Measurements from ENCODE around the gene CNOT1.
"Not testable (repeated sequence)": the region's sequence is repeated elsewhere in the genome, so short reads cannot be mapped to it uniquely, and the experiment has no call there.

CNOT1 gene

DNA sequence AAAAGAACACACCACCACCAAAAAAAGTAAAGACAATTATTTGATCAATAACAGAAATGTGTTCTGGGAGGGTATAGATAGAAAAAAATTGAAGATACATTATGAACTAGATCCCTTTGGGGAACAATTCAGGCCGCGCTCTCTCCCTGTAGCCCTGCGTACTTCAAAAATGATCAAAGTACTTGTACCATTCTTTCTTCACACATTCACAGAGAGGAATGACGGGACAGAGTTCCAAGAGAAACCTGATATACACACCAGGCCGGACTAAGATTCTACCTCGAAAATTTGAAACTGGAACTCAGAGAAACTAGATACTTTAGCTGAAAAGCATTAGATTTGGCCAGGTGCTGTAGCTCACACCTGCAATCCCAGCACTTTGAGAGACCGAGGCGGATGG, 50.0 kb downstream of the CNOT1 start:
- DNase-seq = no peak

DNA sequence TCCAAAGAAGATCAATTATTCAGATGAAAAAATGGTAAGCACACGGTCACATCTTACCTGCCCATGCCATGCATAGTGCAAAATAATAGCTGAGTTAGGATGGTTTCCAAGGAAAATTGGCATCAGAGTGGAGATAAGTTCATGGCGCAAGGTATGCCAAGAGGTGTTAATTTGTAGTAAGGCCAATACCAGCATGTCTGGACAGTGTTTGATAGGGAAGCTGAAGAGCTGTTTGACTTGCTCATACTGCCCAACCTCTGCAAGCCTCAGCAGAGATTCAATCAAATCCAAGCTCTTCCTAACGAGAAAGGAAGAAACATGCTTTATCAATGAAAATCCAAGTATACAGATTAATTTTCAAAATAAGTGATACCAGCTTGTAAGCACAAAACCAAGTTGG, 51.0 kb downstream of the CNOT1 start:
- no peak for DNase-seq

GRCh38 chr16:58577141-58577540, 52.5 kb downstream of the CNOT1 start:
- peak; percentile 69 for DNase-seq

DNA sequence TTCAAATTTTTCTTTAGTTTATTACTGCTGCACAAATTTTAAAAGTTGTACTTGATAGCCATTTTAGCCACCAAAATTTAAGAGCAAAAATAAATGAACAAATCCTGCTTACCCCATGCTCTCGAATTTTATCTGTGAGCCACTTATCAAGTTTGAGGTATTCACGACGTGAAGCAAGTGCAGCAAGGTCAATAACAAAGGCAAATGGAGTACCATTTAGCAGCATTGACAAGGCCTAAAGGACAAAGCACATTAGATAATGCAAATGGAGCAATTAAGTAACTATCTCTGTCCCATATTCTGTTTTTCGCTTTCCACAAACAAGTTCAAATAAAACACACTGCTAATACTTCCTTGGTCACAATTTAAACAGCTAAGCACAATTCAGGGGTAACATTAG, 54.7 kb downstream of the CNOT1 start:
- no peak for DNase-seq

- not testable (repeated sequence) for DNase-seq
Measured at GRCh38 chr16:58565697-58566096, 63.9 kb downstream of the CNOT1 start.

- no peak for DNase-seq
Measured at GRCh38 chr16:58563775-58564174, 65.9 kb downstream of the CNOT1 start.

GRCh38 chr16:58563235-58563634, 66.4 kb downstream of the CNOT1 start:
- no peak for DNase-seq

GRCh38 chr16:58556678-58557077, 72.9 kb downstream of the CNOT1 start:
- DNase-seq = no peak

DNA sequence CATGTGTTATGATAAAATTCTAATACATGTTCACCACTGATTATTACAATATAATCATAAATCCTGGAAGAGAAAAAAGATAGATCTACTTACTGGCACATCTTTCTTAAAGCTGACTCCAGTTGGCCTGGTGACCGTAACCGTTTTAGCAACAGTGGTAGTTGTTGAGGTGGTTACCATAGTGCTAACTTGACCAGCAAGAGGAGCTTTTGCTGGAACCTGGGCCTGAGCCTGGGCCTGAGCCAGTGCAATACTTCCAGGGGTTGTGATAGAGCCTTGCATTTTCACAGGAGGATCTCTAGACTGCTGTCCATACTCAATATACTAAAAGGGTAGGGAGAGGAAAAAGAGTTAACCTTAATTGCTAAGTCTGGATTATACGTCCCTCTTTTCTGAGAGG, 78.1 kb downstream of the CNOT1 start:
- no peak for DNase-seq

- no peak for DNase-seq
Measured at GRCh38 chr16:58548378-58548777, 81.2 kb downstream of the CNOT1 start.

GRCh38 chr16:58543685-58544084, 85.9 kb downstream of the CNOT1 start:
- DNase-seq = no peak

- DNase-seq = no peak
Measured at GRCh38 chr16:58542291-58542690, 87.3 kb downstream of the CNOT1 start.

- DNase-seq = no peak
Measured at GRCh38 chr16:58541711-58542110, 87.9 kb downstream of the CNOT1 start.

- DNase-seq = no peak
Measured at GRCh38 chr16:58537124-58537906, 92.3 kb downstream of the CNOT1 start.

- no peak for DNase-seq
Measured at GRCh38 chr16:58536278-58536677, 93.3 kb downstream of the CNOT1 start.

DNA sequence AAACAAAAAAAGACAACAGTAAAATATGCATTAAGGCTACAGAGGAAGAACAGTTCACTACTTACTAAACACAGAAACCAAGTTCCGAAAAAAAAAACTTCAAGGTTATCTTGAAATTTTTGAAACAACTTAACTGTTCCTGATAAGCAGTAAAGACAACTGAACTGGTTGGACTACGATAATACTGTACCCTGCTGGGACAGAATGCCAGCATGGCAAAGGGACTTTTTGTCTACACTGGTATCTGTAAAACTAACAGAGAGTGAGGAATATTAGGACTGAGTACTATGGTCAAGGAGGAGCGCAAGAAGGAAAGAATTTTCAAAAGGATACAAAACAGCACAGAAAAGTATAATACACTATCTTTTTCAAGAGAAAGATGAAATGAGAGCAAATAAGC, 94.5 kb downstream of the CNOT1 start:
- no peak for DNase-seq

GRCh38 chr16:58533751-58534470, 95.7 kb downstream of the CNOT1 start:
- no peak for DNase-seq

DNA sequence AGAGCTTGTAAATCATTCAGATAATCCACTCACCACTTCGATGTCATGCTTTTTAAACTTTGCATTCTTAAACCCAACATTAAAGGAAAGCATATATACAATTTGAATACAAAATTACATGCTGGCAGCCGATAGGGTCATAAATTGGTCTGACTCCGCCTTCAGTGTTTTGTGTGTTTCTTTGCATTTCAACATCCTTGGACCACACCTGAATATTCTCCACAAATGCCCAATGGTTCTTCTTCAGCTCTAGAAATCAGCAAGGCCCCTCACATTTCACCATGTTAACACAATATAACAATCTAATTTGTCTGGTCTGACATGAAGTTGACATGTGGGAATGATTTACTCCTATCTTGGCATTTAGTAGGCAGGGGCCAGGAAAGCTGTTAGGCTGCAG, 97.2 kb downstream of the CNOT1 start:
- no peak for DNase-seq

DNA sequence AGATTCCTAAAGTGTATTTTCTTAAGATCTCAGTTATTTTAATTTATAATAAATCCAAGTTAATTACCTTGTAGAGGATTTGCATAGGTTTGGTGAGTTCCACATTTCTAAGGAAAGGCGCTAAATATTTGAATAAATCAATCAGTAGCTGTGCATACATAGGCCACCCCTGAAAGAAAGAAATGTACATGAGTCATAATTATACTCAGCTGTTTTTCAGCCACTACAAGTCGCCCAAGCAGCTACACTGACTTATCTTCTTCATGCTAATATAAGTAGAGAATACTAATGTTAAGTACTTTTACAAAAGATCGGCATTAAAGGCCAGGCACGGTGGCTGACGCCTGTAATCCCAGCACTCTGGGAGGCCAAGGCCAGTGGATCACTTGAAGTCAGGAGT, 99.4 kb downstream of the CNOT1 start:
- no peak for DNase-seq

DNA sequence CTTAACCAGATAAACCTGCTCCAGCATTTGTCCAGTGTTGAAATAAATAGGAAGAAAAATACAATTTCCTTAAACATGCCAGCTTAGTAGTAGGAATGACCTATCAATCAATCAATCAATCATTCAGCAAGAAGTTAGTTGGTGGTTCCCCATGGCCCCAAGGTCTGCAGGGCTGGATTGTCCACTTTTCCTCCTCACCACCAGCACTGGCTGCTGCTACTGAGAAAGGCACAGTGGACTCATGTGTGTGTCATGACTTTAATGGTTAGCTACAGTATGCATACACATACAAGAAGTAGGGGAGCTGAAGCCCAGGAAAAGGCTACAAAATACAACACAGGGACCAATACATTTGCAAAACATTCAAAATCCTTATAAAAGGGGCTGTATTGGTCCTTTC, 109.9 kb downstream of the CNOT1 start:
- DNase-seq = no peak

DNA sequence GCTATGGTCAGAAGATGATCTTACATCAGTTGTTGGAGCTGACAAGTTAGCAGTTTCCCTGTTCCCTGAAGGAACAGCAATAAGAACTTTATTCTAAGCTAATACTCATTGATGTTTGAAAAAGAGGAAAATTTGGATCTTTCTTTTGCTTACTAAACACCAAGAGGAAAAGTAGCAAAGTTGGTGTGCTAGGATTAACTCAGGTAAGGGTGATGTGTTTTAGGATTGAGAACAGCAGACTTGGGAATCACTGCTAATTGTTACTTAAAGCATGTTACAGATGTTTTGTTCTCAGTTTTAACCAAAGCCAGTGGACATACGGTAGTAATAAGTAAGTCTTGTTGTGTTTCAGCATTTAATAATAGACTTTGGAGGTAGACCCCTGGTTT, 110.7 kb downstream of the CNOT1 start:
- DNase-seq = no peak

GRCh38 chr16:58518083-58518979, 111.3 kb downstream of the CNOT1 start:
- no peak for DNase-seq

DNA sequence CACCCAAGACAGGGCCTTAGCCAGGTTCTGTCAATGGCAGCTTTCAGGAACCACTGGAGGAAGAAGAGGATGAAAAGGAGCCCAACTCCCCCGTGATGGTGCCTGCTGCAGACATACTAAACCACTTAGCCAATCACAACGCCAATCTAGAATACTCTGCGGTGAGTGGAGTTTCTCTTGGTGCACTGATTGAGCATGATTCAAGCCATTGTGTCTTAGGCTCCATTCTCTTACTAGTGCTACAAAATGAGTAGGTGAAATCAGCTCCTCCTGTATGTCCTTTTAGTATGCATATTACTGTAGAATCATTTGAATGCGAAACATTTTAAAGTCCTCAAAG, 112.9 kb downstream of the CNOT1 start:
- DNase-seq = no peak

Measured in DMS 273 treated with DMSO at 0.1 percent for 48 hours (cell line).